ENCODE data around the gene PGAP6.
"Not testable (repeated sequence)": the region's sequence is repeated elsewhere in the genome, so short reads cannot be mapped to it uniquely, and the experiment has no call there.

The PGAP6 gene

DNA sequence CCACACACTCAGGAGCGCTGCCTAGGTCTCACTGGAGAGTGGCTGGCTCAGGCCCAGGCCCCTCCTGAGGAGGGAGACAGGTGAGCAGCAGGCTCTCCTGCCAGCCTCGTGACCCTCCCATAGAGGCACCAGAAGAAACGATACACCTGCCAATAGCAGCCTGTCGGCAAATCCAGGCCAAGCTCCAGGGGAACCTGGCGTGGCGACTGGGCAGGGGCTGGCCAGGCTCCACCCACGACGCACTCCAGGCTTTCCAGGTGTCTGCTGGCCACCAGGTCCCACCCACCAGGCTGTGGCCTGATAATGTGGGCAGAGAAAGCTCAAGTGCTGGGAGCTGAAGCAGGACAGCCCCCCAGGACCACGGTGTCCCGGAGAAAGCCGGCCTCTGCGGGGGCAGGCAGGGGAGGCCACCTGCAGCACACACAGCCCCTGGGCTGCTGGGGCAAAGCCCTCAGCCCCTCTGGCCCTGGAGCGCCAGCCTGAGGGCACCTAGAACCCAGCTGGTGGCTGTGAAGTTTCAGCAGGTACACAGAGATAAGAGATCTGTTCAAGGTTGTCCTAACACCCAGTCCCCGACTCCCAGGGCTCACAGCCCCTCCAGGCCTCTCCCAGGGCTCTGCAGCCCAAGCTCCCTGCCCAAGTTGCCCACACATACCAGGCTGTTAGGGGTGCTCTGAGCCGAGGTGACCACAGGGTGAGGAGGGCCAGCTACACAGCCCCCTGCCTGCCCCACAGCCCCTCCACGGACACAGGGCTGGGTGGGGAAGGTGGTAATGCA, 2.4 kb downstream of the PGAP6 start:
- DNase-seq (ENCODE audit: low read depth, low spot score) = no peak

- no peak for DNase-seq (ENCODE audit: low read depth, low spot score)
These were observed 3.0 kb downstream of the PGAP6 start for GRCh38 chr16:378821-379182.

- not testable (repeated sequence) for DNase-seq (ENCODE audit: low read depth, low spot score)
These were observed 3.5 kb downstream of the PGAP6 start for GRCh38 chr16:378113-378820.

GRCh38 chr16:377419-377951, 4.3 kb downstream of the PGAP6 start:
- DNase-seq (ENCODE audit: low read depth, low spot score) = no peak

DNA sequence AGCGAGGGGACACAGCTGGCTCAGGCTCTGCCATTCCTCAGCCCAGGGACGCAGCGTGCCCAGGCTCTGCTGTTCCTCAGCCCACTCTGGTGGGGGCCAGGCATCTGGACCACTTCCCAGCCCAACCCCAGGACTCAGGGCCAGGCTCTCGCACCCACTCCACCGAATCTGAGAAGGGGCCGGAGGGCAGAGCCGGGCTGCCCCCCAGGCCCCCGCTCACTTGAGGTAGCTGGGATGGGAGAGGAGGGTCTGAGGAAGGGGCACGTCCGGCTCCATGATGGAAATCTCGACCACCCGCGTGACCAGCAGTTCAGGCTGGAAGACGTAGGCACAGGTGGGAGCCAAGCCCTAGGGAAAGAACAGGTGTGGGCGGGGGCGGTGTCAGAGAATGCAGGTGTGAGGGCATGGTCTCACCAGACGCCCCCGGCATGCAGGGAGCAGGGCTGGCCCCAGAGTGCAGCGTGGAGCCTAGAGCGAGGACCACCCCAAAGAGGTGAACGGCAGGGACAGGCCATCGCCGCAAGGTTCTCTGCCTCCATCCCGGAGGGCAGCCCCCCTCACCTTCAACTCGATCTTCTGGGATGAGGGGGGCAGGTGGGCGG, 4.9 kb downstream of the PGAP6 start:
- DNase-seq (ENCODE audit: low read depth, low spot score) = no peak

- DNase-seq (ENCODE audit: low read depth, low spot score) = no peak
These were observed 5.6 kb downstream of the PGAP6 start for GRCh38 chr16:375927-376816.

GRCh38 chr16:375212-375611, 6.6 kb downstream of the PGAP6 start:
- no peak for DNase-seq (ENCODE audit: low read depth, low spot score)

DNA sequence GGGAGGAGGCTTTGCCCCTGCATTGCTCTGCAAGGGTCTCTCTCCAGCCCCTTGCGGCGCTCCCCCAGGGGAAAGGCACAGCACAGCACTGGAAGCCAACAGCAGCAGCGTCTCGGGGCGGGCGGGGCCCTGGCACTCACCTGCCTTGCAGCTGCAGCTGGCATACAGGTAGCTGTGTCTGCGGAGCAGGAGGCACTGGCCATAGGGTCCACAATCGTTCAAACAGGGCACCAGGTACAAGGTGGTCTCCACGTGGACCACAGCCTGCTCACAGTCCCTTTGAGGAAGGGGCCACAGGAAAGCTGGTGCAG, 7.2 kb downstream of the PGAP6 start:
- DNase-seq (ENCODE audit: low read depth, low spot score) = no peak

DNA sequence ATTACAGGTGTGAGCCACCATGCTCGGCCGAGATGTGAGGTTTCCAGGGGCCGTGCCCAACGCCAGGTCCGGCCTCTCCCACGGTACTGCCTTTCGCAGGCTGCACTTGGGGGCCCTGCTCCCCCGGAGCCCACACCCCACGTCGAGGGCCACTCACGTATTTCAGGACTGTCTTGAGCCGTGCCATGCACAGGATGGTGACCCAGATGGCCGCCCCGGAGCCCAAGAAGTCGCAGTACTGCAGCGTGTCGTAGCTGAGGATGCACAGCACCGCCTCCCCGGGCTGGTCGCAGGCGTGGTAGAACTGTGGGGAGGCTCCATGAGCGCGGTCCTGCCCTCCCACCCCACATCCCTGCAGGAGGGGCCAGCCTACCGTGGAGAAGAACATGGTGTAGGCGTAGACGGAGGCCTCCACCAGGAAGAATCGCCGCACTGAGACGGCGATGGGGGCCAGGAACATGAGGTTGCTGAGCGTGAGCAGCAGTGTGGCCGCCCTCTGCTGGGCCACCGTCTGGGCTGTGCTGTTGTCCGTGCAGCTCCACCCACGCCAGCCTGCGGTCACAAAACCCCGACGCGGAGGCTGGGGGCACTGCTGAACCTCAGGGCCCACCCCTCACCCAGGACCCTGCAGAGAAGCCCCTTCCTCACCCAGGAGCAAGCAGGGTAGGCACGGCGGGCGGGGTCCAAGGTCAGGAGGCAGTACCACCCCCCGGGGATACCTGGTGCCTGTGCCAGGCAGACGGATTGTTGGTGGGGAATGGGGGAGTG, 7.7 kb downstream of the PGAP6 start:
- DNase-seq (ENCODE audit: low read depth, low spot score) = no peak

DNA sequence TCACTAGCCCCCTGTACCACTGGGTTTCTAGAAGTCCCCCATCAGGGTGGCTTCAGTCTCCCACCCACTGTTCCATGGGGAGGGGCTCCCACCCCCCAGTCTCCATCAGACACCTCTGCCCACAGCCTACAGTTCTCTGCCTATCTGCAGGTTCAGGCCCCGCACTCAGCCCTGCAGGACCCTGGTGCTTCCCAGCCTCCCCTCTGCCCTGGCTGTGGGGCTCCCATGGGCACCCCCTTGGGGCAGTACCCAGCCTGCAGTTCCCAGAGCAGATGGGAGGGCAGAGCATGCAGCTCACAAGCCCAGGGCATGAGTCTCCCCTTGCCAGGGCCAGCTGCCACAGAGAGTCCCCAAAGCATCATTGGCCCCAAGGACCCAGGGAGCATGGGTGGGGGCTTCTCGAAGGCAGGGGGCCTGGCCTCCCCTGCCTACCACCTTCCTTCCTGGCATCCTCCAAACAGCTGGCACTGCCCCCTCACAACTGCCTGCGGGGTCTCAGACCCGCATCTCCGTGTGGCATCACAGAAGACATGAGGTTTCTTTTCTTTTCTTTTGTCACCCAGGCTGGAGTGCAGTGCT, 8.7 kb downstream of the PGAP6 start:
- no peak for DNase-seq (ENCODE audit: low read depth, low spot score)

GRCh38 chr16:372302-372983, 9.3 kb downstream of the PGAP6 start:
- DNase-seq (ENCODE audit: low read depth, low spot score) = no peak

- no peak for DNase-seq (ENCODE audit: low read depth, low spot score)
These were observed 10.1 kb downstream of the PGAP6 start for GRCh38 chr16:371515-372301.

DNA sequence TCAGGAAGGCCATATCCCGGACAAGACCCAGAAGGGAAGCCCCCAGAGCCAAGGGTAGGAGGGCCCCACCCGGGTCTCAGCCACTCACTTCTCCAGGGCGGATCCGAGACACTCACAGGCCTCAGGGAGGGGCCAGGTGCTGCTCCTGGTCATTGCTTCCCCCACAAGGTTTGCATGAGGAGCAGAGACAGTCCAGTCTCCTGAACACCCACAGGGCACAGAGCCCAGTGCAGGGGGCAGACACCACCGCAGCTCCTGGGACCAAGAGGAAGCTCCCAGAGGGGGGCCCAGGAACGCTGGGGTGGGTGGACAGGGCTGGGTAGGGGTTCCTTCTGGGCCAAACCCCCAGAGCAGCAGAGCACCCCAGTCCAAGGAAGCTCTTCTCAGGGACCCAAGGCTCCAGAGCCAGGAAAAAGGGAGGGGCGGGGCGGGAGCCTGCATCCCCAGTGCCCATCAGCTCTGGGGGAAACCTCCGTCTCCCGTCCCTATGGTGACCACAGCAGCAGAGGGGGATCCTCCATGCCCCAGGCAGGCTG, 10.7 kb downstream of the PGAP6 start:
- no peak for DNase-seq (ENCODE audit: low read depth, low spot score)

DNA sequence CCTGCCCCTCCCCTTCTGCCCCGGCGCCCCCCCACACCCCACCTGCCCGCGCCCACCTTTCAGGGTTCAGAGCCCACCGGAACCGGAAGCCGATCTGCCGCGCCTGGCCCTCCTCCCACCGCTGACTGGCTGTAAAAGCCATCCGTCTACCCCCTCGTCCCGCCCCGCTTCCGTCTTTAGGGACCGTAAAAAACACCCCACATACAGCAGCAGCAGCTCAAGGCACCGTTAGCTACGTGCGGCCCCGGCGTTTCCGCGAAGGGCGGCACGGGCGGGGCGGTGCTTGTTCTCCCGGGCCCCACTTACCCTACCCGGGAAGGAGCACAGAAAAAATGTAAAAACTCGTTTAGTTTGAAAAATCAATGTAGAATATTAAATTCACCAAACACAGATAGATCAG, 11.3 kb downstream of the PGAP6 start, which contains the start of gene MRPL28:
MRPL28 (minus strand) TSS at position 96 of the 400 bp plus-strand sequence. CDS start 320 bp downstream, outside the sequence.
- DNase-seq (ENCODE audit: low read depth, low spot score) = peak; percentile 90

DNA sequence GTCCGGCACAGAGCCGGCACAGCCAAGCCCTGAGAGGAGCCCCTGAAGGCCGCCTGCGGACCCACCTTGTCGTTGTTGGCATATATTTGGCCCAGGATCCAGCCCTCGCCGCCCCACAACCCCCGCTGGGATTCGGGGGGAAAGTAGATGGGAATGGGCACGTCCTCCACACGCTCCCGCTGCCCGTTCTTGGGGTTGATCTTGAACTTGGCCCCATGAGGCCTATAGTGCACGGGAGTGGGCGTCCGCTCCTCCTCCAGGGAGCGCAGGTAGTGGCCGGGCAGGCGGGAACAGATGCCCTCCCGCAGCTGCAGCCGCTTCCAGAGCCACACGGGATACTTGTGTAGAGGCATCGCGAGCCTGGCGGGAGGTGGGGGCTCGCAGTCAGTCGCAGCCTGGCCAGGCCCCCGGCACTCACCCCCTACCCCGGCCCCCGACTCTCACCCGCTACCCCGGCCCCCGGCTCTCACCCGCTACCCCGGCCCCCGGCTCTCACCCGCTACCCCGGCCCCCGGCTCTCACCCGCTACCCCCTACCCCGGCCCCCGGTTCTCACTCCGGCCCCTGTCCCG, 11.8 kb downstream of the PGAP6 start:
- DNase-seq (ENCODE audit: low read depth, low spot score) = no peak

- no peak for DNase-seq (ENCODE audit: low read depth, low spot score)
These were observed 12.4 kb downstream of the PGAP6 start for GRCh38 chr16:369275-369865.

DNA sequence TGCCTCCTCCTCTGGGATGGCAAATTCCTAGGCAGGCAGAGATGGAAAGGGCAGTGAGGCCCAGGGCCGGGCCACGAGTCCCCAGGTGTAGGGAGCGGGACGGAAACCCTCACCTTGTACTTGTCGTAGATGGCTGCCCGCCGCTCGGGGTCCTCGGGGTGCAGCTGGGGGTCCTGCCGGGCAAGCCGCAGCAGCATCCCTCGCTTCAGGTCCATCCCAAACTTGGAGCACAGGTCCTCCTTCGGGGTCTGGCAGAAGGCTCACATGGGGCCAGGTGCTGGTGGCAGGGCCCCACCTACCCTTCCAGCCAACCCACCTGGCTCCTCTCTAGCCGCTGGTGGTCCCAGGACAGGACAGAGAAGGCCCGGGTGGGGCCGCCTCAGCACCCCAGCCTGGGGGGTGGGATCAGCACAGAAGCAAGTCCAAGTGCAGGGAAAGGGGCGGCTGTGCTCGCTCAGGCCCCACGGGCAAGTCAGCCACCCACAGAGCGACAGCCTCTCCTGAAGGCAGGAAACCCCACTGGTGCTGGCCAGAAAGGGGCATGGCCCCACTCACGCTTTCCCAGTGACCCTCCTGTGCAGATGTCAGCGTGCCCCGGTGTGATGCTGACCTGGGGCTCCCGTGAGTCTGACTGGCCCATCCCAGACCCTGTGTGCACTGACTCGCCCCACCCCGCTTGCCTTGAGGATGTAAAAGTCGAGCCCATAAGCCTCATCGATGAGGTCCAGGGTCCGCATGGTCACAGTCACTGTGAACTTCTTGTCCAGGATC, 13.2 kb downstream of the PGAP6 start:
- no peak for DNase-seq (ENCODE audit: low read depth, low spot score)
